AML-193 (cell line): ENCODE results near the gene MCCC1.
"Not testable (repeated sequence)": the region's sequence is repeated elsewhere in the genome, so short reads cannot be mapped to it uniquely, and the experiment has no call there.

Experiments
- DNase-seq, 2 experiments: peaks; one replicate each; lab custom pipeline; 2025; lab: John Stamatoyannopoulos, UW

The MCCC1 gene

GRCh38 chr3:183099026-183099837 is at the start of gene MCCC1:
Gene MCCC1, minus strand, starts transcription at chr3:183099496. Its CDS starts 56 bp downstream, at chr3:183099440.
- DNase-seq: peak; percentile 100

- DNase-seq: no peak
Observed at GRCh38 chr3:183148056-183148455, 48.8 kb upstream of the MCCC1 start.

GRCh38 chr3:183144363-183144762 is 45.1 kb upstream of the MCCC1 start:
- DNase-seq: no peak

- DNase-seq: no peak
Observed at GRCh38 chr3:183142199-183142598, 42.9 kb upstream of the MCCC1 start.

- DNase-seq: no peak
Observed at GRCh38 chr3:183134844-183135243, 35.5 kb upstream of the MCCC1 start.

- no peak for DNase-seq
Observed at GRCh38 chr3:183132409-183132808, 33.1 kb upstream of the MCCC1 start.

GRCh38 chr3:183131735-183132134 is 32.4 kb upstream of the MCCC1 start:
- DNase-seq: no peak

GRCh38 chr3:183131186-183131725 is 32.0 kb upstream of the MCCC1 start:
- no peak for DNase-seq

GRCh38 chr3:183129243-183129642 is 29.9 kb upstream of the MCCC1 start:
- DNase-seq: no peak

GRCh38 chr3:183128709-183129108 is 29.4 kb upstream of the MCCC1 start:
- DNase-seq: no peak

GRCh38 chr3:183123891-183124290 is 24.6 kb upstream of the MCCC1 start:
- DNase-seq: no peak

GRCh38 chr3:183122257-183122932 is 23.1 kb upstream of the MCCC1 start:
- DNase-seq: peak; percentile 73 to 83

GRCh38 chr3:183120538-183121215 is 21.4 kb upstream of the MCCC1 start:
- DNase-seq: no peak

- DNase-seq: no peak
Observed at GRCh38 chr3:183117056-183117455, 17.8 kb upstream of the MCCC1 start.

GRCh38 chr3:183116025-183116614 is 16.8 kb upstream of the MCCC1 start:
- DNase-seq: peak in 1 of 2 experiments; percentile 10

GRCh38 chr3:183114384-183115178 is 15.3 kb upstream of the MCCC1 start:
- no peak for DNase-seq

- not testable (repeated sequence) for DNase-seq
Observed at GRCh38 chr3:183109847-183110246, 10.6 kb upstream of the MCCC1 start.

GRCh38 chr3:183108470-183108869 is 9.2 kb upstream of the MCCC1 start:
- DNase-seq: no peak

- peak; percentile 43 to 66 for DNase-seq
Observed at GRCh38 chr3:183108001-183108449, 8.7 kb upstream of the MCCC1 start.

- not testable (repeated sequence) for DNase-seq
Observed at GRCh38 chr3:183107372-183107771, 8.1 kb upstream of the MCCC1 start.

- no peak for DNase-seq
Observed at GRCh38 chr3:183106635-183107034, 7.3 kb upstream of the MCCC1 start.
